GM19099 (cell line): ENCODE results near the gene WNK2.

ENCODE experiments used
- POLR2A ChIP-seq: IDR thresholded peaks from 3 replicates; pipeline ENCODE4 v1.6.1; 2011; ENCODE audit warnings: low read depth; ENCODE audit not compliant: insufficient read length; ENCODE audit errors: extremely low read depth

The WNK2 gene

GRCh38 chr9:93228453-93228852, 44.5 kb downstream of the WNK2 start:
- TF ChIP-seq POLR2A = no peak

GRCh38 chr9:93229636-93230035, 45.7 kb downstream of the WNK2 start:
- no peak for TF ChIP-seq POLR2A

GRCh38 chr9:93230185-93230584, 46.2 kb downstream of the WNK2 start:
- no peak for TF ChIP-seq POLR2A

- TF ChIP-seq POLR2A = no peak
Measured at GRCh38 chr9:93230601-93231000, 46.7 kb downstream of the WNK2 start.

- no peak for TF ChIP-seq POLR2A
Measured at GRCh38 chr9:93231121-93231694, 47.3 kb downstream of the WNK2 start.

GRCh38 chr9:93231716-93232115, 47.8 kb downstream of the WNK2 start:
- no peak for TF ChIP-seq POLR2A

DNA sequence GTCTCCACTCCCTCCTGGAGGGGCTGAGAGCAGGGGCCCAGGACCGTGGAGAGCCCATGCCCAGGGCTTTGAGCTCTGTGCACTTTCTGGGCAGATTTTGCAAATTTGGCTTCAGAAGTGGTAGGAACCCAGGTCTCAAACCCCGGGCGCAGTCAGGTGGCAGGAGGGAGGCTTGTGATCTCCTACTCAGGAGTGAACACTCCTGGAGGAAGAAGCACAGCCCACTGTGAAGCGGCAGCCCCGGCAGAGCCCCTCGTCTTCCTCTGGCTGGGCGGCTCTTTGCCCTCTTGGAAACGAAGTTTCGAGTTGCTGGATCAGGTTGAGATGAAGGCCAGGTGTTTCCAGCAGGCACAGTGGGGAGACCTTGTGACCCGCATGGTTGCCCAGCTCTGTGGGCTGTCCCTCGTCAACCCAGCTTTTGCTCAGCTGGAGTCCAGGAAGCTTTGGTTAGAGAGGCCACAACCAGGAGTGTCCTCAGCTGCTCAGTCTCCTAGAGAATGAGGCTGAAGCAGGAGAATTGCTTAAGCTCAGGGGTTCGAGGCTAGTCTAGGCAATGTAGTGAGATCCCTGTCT, 48.5 kb downstream of the WNK2 start:
- TF ChIP-seq POLR2A = no peak

DNA sequence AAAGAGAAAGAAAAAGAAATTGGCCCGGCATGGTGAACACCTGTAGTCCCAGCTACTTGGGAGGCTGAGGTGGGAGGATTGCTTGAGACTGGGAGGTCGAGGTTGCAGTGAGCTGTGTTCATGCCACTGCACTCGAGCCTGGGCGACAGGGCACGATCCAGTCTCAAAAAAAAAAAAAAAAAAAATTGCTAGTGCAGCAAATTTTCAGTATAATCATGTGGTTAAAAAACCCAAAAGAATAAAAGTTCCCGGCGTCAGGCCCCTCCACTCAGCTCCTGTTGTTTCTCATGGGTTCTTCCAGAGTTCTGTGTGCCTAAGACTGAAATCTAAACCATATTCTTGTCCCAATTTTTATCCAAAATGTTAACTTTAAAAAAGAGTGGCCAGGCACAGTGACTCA, 49.1 kb downstream of the WNK2 start:
- TF ChIP-seq POLR2A = no peak

DNA sequence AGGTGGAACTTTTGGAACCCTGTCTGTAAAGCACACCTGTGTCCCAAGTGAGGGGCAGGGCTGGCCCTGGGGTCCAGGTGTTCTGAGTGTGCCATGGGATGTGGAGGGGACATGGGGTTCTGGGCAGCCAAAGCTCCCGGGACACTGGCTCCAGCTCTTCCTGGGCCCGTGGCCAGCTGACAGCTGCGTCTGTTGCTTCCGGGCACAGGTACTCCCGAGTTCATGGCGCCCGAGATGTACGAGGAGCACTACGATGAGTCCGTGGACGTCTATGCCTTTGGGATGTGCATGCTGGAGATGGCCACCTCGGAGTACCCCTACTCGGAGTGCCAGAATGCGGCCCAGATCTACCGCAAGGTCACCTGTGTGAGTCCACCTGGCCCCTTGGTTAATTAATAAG, 50.7 kb downstream of the WNK2 start:
- TF ChIP-seq POLR2A = no peak

- TF ChIP-seq POLR2A = no peak
Measured at GRCh38 chr9:93235300-93235960, 51.5 kb downstream of the WNK2 start.

GRCh38 chr9:93236541-93237206, 52.7 kb downstream of the WNK2 start:
- TF ChIP-seq POLR2A = no peak

- no peak for TF ChIP-seq POLR2A
Measured at GRCh38 chr9:93237540-93237939, 53.6 kb downstream of the WNK2 start.

GRCh38 chr9:93238953-93239925, 55.3 kb downstream of the WNK2 start:
- TF ChIP-seq POLR2A = no peak

DNA sequence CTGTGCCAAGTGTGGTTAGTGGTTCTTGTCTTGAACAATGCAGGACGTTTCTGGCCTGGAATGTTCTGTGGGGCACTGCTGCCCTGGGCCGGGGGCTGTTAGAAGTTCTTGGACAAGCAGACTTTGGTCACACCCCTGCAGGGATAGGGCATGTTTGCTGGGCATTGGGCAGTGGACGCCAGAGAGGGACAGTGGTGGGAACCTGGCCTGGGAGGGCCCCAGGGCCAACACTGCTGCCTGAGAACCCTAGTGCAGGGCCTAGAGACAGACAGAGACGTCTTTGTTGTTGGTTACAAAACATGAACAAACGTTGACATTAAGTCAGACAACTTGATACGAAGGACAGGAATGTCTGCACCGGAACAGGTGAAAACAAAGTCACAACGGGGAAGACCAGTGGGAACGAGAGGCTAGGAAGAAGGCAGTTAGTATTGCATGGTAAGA, 57.0 kb downstream of the WNK2 start:
- TF ChIP-seq POLR2A = no peak

DNA sequence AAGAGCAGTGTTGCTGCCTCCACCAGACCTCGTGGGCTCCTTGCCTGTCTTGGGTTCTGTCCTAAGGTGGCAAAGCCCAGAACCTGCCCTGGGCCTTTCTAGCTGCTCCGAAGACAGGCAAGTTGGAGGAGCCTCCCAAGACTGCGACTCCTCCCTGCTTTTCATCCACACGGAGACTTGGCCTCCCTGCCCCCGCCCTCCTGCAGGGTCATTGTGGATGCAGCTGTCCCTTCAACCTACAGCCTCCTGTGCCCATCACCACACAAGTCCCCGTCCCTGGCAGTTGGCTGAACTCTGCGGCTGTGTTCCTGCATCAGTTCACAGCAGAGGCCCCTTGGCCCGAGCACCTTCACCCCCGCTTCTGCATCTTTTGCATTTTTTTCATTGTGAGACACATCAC, 59.2 kb downstream of the WNK2 start:
- no peak for TF ChIP-seq POLR2A
